Adrenal gland (tissue), 5 donors: ENCODE data around the gene UBAC2.

Experiments used
- CTCF ChIP-seq, 6 experiments: fragments of 450-650 bp in 4 of 6; fragments of 200-600 bp in 2 of 6; sonication (generic) in 1 of 6; IDR thresholded peaks; 1 replicate in 5 of 6; 2 replicates in 1 of 6; pipeline versions ENCODE4 v1.5.1 to v1.8.0; 2016 to 2021; ENCODE audit warnings: antibody characterized with exemption in 6 of 6, mild to moderate bottlenecking in 2 of 6, moderate library complexity in 1 of 6
- POLR2A ChIP-seq, 2 donors: fragments of 450-650 bp; IDR thresholded peaks; one replicate each; pipeline ENCODE4 v1.6.1; 2017; ENCODE audit warnings: antibody characterized with exemption in 2 of 2, mild to moderate bottlenecking in 2 of 2, moderate library complexity in 1 of 2
- donor health status: DM: no; HTN: no; CAD: no.

- no peak for TF ChIP-seq CTCF (IDR thresholded peaks at IDR 0.05)
- no peak for TF ChIP-seq POLR2A (IDR thresholded peaks at IDR 0.05)
These were observed 218.1 kb downstream of the UBAC2 start for GRCh38 chr13:99418843-99419140.
